WTC11 (cell line): ENCODE measurements around the gene C16orf74.

Source experiments
- SP1 ChIP-seq: sonication (generic); formaldehyde crosslinking; conservative IDR thresholded peaks from 2 replicates; pipeline ENCODE4 v1.8.1; 2022; ENCODE audit warnings: missing genetic modification reagents
- ZNF423 ChIP-seq: fragments of 250-450 bp; sonication (Bioruptor Pico); IDR thresholded peaks from 2 replicates; pipeline ENCODE4 v2.1.2; 2022; ENCODE audit warnings: mild to moderate bottlenecking, moderate library complexity
- TF ChIP-seq, protein P1 (sequence below): fragments of 200-600 bp; IDR thresholded peaks from 2 replicates; pipeline ENCODE4 v1.8.0; 2022; ENCODE audit warnings: antibody characterized with exemption
- TF ChIP-seq, protein P2 (sequence below): fragments of 250-450 bp; sonication (Bioruptor Pico); IDR thresholded peaks from 2 replicates; pipeline ENCODE4 v2.1.2; 2022; ENCODE audit warnings: mild to moderate bottlenecking, moderate library complexity
- TF ChIP-seq, protein P3 (sequence below): sonication (generic); formaldehyde crosslinking; IDR thresholded peaks from 2 replicates; pipeline ENCODE4 v1.8.1; 2022; ENCODE audit warnings: missing genetic modification reagents, borderline replicate concordance
- TF ChIP-seq, protein P4 (sequence below): sonication (generic); formaldehyde crosslinking; IDR thresholded peaks from 2 replicates; pipeline ENCODE4 v1.8.1; 2022; ENCODE audit warnings: low read depth, missing genetic modification reagents, borderline replicate concordance
- TF ChIP-seq, protein P5 (sequence below): sonication (generic); formaldehyde crosslinking; IDR thresholded peaks from 2 replicates; pipeline ENCODE4 v1.8.0; 2022; ENCODE audit warnings: mild to moderate bottlenecking, missing genetic modification reagents

DNA sequence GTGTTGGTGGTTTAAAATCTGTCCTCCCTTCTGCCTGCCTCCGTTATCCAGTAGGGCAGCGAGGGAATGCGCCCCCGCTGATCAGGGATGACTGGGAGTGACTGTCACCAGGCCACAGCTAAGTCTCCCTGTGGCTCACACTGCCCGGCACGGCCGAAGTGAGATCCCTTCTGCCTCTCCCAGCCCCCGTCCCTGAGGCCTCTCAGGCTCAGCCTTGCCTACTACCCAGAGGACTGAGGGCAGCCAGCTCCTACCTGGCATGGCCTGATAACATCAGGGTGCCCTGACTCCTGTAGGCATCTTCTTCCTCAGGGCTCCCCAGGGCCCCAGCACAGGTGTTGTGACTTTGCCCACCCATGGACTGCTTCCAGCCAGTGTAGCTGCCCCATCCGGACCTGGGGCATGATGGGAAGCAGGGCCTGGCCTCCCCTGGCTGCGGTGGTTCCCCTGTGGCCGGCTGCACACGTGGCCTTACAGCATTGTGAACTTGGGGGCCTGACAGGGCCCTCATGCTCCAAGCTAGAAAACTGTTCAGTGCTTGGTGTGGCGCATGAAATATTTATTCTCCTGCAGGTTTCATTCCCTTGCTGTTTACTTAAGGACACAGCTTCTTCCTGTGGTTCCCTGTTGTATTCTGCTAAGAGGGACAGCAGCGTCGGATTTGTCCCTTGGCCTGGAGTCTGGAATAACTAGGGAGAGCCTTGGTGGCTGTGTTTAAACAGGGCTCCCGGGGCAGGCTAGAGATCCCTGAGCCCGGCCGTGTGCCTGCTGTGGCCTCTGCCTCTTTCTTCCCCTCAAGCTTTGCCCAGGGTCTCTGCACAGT is 92.2 kb downstream of the C16orf74 start:
- TF ChIP-seq, protein P1, sequence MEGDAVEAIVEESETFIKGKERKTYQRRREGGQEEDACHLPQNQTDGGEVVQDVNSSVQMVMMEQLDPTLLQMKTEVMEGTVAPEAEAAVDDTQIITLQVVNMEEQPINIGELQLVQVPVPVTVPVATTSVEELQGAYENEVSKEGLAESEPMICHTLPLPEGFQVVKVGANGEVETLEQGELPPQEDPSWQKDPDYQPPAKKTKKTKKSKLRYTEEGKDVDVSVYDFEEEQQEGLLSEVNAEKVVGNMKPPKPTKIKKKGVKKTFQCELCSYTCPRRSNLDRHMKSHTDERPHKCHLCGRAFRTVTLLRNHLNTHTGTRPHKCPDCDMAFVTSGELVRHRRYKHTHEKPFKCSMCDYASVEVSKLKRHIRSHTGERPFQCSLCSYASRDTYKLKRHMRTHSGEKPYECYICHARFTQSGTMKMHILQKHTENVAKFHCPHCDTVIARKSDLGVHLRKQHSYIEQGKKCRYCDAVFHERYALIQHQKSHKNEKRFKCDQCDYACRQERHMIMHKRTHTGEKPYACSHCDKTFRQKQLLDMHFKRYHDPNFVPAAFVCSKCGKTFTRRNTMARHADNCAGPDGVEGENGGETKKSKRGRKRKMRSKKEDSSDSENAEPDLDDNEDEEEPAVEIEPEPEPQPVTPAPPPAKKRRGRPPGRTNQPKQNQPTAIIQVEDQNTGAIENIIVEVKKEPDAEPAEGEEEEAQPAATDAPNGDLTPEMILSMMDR, result no peak
- TF ChIP-seq ZNF423 (CRISPR knock-in tag), result no peak
- TF ChIP-seq, protein P2, sequence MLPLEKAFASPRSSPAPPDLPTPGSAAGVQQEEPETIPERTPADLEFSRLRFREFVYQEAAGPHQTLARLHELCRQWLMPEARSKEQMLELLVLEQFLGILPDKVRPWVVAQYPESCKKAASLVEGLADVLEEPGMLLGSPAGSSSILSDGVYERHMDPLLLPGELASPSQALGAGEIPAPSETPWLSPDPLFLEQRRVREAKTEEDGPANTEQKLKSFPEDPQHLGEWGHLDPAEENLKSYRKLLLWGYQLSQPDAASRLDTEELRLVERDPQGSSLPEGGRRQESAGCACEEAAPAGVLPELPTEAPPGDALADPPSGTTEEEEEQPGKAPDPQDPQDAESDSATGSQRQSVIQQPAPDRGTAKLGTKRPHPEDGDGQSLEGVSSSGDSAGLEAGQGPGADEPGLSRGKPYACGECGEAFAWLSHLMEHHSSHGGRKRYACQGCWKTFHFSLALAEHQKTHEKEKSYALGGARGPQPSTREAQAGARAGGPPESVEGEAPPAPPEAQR (CRISPR knock-in tag), result no peak
- TF ChIP-seq, protein P3, sequence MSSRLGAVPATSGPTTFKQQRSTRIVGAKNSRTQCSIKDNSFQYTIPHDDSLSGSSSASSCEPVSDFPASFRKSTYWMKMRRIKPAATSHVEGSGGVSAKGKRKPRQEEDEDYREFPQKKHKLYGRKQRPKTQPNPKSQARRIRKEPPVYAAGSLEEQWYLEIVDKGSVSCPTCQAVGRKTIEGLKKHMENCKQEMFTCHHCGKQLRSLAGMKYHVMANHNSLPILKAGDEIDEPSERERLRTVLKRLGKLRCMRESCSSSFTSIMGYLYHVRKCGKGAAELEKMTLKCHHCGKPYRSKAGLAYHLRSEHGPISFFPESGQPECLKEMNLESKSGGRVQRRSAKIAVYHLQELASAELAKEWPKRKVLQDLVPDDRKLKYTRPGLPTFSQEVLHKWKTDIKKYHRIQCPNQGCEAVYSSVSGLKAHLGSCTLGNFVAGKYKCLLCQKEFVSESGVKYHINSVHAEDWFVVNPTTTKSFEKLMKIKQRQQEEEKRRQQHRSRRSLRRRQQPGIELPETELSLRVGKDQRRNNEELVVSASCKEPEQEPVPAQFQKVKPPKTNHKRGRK (CRISPR knock-in tag), result no peak
- TF ChIP-seq, protein P4, sequence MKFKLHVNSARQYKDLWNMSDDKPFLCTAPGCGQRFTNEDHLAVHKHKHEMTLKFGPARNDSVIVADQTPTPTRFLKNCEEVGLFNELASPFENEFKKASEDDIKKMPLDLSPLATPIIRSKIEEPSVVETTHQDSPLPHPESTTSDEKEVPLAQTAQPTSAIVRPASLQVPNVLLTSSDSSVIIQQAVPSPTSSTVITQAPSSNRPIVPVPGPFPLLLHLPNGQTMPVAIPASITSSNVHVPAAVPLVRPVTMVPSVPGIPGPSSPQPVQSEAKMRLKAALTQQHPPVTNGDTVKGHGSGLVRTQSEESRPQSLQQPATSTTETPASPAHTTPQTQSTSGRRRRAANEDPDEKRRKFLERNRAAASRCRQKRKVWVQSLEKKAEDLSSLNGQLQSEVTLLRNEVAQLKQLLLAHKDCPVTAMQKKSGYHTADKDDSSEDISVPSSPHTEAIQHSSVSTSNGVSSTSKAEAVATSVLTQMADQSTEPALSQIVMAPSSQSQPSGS (CRISPR knock-in tag), result no peak
- TF ChIP-seq, protein P5, sequence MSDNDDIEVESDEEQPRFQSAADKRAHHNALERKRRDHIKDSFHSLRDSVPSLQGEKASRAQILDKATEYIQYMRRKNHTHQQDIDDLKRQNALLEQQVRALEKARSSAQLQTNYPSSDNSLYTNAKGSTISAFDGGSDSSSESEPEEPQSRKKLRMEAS, result no peak
- TF ChIP-seq SP1 (CRISPR knock-in tag), result no peak
